Breast epithelium (tissue), 4 donors: Measurements from ENCODE around the gene SLBP. TPM values are rescaled to one million over a fixed set of nuclear protein-coding genes. Genes with fewer than 3 reads are reported as not detected.

Experiments used
- DNase-seq, 2 donors: peaks; one replicate each; pipeline ENCODE4 v3.0.0-alpha.2; 2019; ENCODE audit warnings: low spot score in 2 of 2
- H3K27ac ChIP-seq, 2 donors: fragments of 200-600 bp; sonication (generic) in 1 of 2; one replicate each; pipeline ENCODE4 v1.5.1; 2016 to 2019; ENCODE audit warnings: mild to moderate bottlenecking in 1 of 2
- H3K27me3 ChIP-seq, 2 donors: fragments of 200-600 bp; sonication (generic) in 1 of 2; one replicate each; pipeline versions ENCODE4 v1.5.1 to v1.6.0; 2017 to 2019; ENCODE audit warnings: control low read depth in 1 of 2, mild to moderate bottlenecking in 1 of 2
- H3K36me3 ChIP-seq: fragments of 200-600 bp; one replicate; pipeline ENCODE4 v1.5.1; 2019
- H3K4me1 ChIP-seq, 2 donors: fragments of 200-600 bp; sonication (generic); one replicate each; pipeline ENCODE4 v1.5.1; 2016 to 2019; ENCODE audit warnings: control low read depth in 1 of 2
- H3K4me3 ChIP-seq, 3 donors: fragments of 200-600 bp; sonication (generic); 1 replicate in 2 of 3; 2 replicates in 1 of 3; pipeline ENCODE4 v1.5.1; 2016 to 2019; ENCODE audit warnings: mild to moderate bottlenecking in 3 of 3, moderate library complexity in 2 of 3
- H3K9me3 ChIP-seq, 2 donors: fragments of 200-600 bp; sonication (generic) in 1 of 2; one replicate each; pipeline ENCODE4 v1.5.1; 2016 to 2019; ENCODE audit warnings: control low read depth in 1 of 2
- CTCF ChIP-seq, 3 donors: fragments of 450-650 bp; IDR thresholded peaks; one replicate each; pipeline ENCODE4 v1.5.1; 2016 to 2017; ENCODE audit warnings: antibody characterized with exemption in 3 of 3, mild to moderate bottlenecking in 3 of 3, moderate library complexity in 3 of 3
- POLR2A ChIP-seq: fragments of 450-650 bp; IDR thresholded peaks from one replicate; pipeline ENCODE4 v1.6.1; 2016; ENCODE audit warnings: antibody characterized with exemption, mild to moderate bottlenecking, moderate library complexity
- POLR2AphosphoS5 ChIP-seq, 3 donors: sonication (generic); formaldehyde crosslinking; IDR thresholded peaks; one replicate each; pipeline ENCODE4 v1.6.1; 2017; ENCODE audit warnings: antibody characterized with exemption in 3 of 3
- intact Hi-C: fragments of 100-400 bp; cut with DNase I; formaldehyde crosslinking; loops from one replicate; pipeline ENCODE4 v1.15.1; 2023; ENCODE audit warnings: low total_unique reads
- total RNA-seq, 3 donors: library from RNA; depleted of rRNA; stranded (reverse); fragments of >200 nt; gene quantifications; one replicate each; pipeline ENCODE4 v1.1.0, GENCODE V29; 2016

The SLBP gene
- total RNA-seq, 3 donors from 2014 or later = 45.1 to 52.0 (median 45.6) TPM

GRCh38 chr4:1743551-1743950, 31.4 kb upstream of the SLBP start:
- Histone ChIP-seq H3K27me3 (no peaks in the 10 kb centered on the region), H3K36me3 (no peaks in the 10 kb centered on the region), H3K4me1 (no peaks in the 10 kb centered on the region), H3K27ac (no peak overlapping the region), H3K4me3 (no peak overlapping the region), H3K9me3 (peaks cover 3 to 5% of the 10 kb centered on the region in 2 donors)
- intact Hi-C loops = no loop called here
- DNase-seq = no peak
- no peak for TF ChIP-seq POLR2A

DNA sequence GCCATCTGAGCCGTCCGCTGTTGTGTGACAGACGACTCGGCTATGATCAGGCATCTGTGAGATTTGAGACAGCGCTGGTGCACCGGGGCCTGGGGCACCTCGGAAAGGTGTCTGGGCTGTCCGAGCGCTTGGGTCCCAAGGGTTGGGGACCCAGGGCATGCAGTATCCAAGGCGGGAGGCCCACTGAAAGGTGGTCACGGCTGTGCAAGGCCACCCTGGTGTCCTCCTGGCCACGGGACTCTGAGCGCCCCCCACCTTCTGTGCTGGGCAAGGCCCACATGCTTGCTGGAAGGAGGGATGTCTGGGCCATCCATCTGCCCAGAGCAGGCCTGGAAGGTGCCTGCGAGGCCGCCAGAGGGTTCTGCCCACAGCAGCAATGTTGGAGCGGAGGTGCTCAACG, 29.1 kb upstream of the SLBP start:
- Histone ChIP-seq H3K36me3 (no peaks in the 10 kb centered on the region), H3K4me1 (no peaks in the 10 kb centered on the region), H3K27me3 (no peaks in the 10 kb centered on the region), H3K9me3 (peaks cover 11 to 14% of the 10 kb centered on the region in 2 donors), H3K4me3 (no peak overlapping the region), H3K27ac (no peak overlapping the region)
- TF ChIP-seq POLR2A (no peak), CTCF (IDR thresholded peaks at IDR 0.05) (no peak), POLR2AphosphoS5 (IDR thresholded peaks at IDR 0.05) (no peak)
- DNase-seq = no peak
- intact Hi-C loops = no loop called here

GRCh38 chr4:1740021-1740545, 28.0 kb upstream of the SLBP start:
- TF ChIP-seq POLR2AphosphoS5 (IDR thresholded peaks at IDR 0.05) (no peak), CTCF (IDR thresholded peaks at IDR 0.05) (no peak), POLR2A (no peak)
- Histone ChIP-seq H3K9me3 (peaks cover 11 to 14% of the 10 kb centered on the region in 2 donors), H3K4me1 (no peaks in the 10 kb centered on the region), H3K27ac (no peak overlapping the region), H3K36me3 (no peaks in the 10 kb centered on the region), H3K27me3 (no peaks in the 10 kb centered on the region), H3K4me3 (no peak overlapping the region)
- DNase-seq = no peak
- intact Hi-C loops = no loop called here

GRCh38 chr4:1739358-1739757, 27.2 kb upstream of the SLBP start:
- no peak for DNase-seq
- Histone ChIP-seq H3K27ac (no peak overlapping the region), H3K4me3 (no peak overlapping the region), H3K4me1 (no peaks in the 10 kb centered on the region), H3K9me3 (peaks cover 11 to 14% of the 10 kb centered on the region in 2 donors), H3K36me3 (no peaks in the 10 kb centered on the region), H3K27me3 (no peaks in the 10 kb centered on the region)
- intact Hi-C loops = no loop called here
- TF ChIP-seq CTCF (IDR thresholded peaks at IDR 0.05) = no peak

GRCh38 chr4:1738410-1738809, 26.3 kb upstream of the SLBP start:
- Histone ChIP-seq H3K27ac (no peak overlapping the region), H3K4me3 (no peak overlapping the region), H3K4me1 (no peaks in the 10 kb centered on the region), H3K9me3 (peaks cover 11 to 14% of the 10 kb centered on the region in 2 donors), H3K27me3 (no peaks in the 10 kb centered on the region), H3K36me3 (no peaks in the 10 kb centered on the region)
- intact Hi-C loops = no loop called here
- TF ChIP-seq POLR2AphosphoS5 (IDR thresholded peaks at IDR 0.05) (no peak), POLR2A (no peak), CTCF (IDR thresholded peaks at IDR 0.05) (no peak)
- DNase-seq = no peak

- Histone ChIP-seq H3K27me3 (no peaks in the 10 kb centered on the region), H3K9me3 (peaks cover 11 to 14% of the 10 kb centered on the region in 2 donors), H3K36me3 (no peaks in the 10 kb centered on the region), H3K4me1 (no peaks in the 10 kb centered on the region), H3K27ac (no peak overlapping the region), H3K4me3 (no peak overlapping the region)
- intact Hi-C loops = no loop called here
- TF ChIP-seq POLR2AphosphoS5 (IDR thresholded peaks at IDR 0.05) (no peak), POLR2A (no peak), CTCF (IDR thresholded peaks at IDR 0.05) (no peak)
- DNase-seq = no peak
Observed at GRCh38 chr4:1737666-1738065, 25.5 kb upstream of the SLBP start.
